Limb (tissue), 2 donors: ENCODE measurements around the gene APP.

Experiments used
- DNase-seq, 2 donors: peaks; one replicate each; pipeline ENCODE4 v3.0.0-alpha.2; 2016; ENCODE audit errors: extremely low spot score in 2 of 2

APP gene

DNA sequence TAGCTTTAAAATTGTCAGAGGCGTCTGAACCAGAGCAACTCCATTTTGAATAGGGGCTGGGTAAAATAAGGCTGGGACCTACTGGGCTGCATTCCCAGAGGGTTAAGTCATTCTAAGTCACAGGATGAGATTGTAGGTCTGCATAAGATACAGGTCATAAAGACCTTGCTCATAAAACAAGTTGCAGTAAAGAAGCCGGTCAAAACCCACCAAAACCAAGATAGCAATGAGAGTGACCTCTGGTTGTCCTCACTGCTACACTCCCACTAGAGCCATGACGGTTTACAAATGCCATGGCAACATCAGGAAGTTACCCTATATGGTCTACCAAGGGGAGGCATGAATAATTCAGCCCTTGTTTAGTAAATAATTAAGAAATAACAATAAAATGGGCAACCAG lies 292.2 kb downstream of the APP start:
- no peak for DNase-seq

GRCh38 chr21:25872271-25872670 lies 298.3 kb downstream of the APP start:
- no peak for DNase-seq

GRCh38 chr21:25871566-25871965 lies 299.0 kb downstream of the APP start:
- DNase-seq = no peak

- no peak for DNase-seq
Observed at GRCh38 chr21:25870084-25870483, 300.5 kb downstream of the APP start.

GRCh38 chr21:25867061-25867460 lies 303.5 kb downstream of the APP start:
- no peak for DNase-seq

DNA sequence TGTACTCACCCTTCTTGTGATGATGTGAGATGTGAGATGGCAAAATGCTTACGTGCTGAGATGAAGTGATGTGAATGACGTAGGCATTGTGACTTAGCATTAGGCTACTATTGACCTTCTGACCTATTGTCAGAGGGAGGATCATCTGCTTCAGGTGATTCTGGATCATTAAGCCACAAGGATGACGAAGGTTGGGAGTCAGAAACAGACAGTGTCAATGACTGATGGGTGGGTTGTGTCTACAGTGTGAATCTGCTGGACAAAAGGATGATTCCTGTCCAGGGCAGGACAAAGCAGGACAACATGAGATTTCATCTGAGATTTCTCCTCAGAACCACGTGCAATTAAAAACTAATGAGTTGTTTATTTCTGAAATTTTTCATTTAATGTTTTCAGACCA lies 306.8 kb downstream of the APP start:
- DNase-seq = no peak

GRCh38 chr21:25863031-25863430 lies 307.5 kb downstream of the APP start:
- no peak for DNase-seq

DNA sequence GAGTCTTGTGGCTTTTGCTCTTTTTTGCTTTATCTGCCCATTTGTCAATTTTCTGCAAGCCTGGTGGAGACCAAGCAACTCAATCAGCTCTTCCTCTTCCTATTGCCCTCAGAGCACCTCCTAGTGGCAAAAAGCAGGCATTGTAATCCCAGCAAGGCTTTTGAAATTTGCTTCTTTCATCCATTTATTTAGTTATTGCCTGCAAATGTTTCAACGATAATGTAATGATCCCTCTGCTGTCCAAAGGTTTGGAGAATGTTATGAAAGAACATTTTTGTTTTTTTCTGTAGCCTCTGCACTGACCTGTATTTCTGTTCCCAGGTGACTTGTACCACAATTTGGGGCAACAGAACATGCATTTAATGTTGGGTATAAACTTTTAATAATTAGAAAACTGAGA lies 308.0 kb downstream of the APP start:
- DNase-seq = no peak

- no peak for DNase-seq
Observed at GRCh38 chr21:25862112-25862511, 308.5 kb downstream of the APP start.

- no peak for DNase-seq
Observed at GRCh38 chr21:25859235-25859929, 311.2 kb downstream of the APP start.

DNA sequence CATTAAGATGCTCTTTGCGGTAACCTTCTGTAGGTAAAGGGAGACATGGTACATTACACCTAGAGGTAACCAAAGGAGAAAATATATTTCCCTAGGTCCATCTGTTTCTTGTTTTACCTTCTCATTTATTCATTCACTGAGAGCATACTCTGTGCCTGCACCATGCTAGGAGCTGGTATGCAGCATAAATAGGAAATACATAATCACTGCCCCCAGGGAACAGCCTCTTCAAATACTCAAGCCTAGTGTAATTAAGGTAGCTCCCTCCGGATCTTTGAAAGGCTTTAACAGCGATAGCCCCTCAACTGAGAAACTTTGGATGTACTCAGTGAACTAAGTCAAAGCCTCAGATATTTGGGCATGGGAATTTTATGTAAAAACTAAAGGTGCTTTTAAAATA lies 312.2 kb downstream of the APP start:
- DNase-seq = no peak

DNA sequence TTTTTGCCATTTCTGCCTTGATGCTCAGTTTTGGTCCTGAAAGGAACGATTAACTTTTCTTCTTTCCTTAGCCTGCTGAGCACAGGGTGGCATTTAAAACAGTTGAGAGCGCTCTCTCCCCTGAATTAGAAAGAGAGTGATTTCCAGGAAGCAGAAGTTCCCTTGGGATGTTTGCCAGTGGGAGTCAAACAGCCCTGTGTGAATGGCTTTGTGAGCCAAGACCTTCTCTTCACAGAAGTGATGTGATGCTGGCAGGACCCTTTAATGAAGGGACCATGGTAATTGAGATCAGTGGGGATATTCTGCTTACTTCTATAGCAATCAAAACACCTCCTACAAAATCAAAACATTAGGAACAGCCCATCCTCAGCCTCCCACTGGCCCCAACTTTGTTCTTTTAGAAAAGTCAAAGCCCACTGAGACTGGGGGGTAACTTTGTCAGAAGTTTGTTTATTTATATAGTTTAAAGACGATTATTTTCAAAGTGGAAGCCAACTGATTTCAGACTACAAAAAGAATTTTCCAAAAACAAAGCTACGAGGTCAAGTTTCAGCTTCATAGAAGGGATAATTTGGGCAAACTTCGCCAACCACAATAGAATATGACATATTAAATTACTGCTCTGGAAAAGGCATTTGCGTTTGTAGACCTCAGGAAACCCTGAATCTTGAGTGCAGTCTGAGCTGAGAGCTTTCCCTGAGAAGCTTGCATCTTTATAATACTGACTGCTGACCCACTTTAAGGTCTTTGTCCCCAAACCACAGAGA lies 313.1 kb downstream of the APP start:
- DNase-seq = no peak

GRCh38 chr21:25855576-25855975 lies 315.0 kb downstream of the APP start:
- DNase-seq = no peak

- no peak for DNase-seq
Observed at GRCh38 chr21:25850126-25850842, 320.3 kb downstream of the APP start.

DNA sequence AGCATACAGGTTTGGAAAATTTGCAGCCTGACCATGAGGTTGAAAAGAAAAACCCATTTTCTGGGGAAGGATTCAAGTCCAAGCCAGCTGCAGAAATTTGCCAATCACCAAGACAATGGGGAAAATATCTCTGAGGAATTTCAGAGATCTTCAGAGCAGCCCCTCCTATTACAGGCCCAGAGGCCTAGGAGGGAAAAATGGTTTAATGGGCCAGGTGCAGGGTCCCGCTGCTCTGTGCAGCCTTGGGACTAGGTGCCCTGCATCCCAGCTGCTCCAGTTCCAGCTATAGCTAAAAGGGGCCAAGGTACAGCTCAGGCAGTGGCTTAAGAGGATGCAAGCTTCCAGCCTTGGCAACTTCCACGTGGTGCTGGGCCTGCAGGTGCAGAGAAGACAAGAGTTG lies 322.3 kb downstream of the APP start:
- no peak for DNase-seq

DNA sequence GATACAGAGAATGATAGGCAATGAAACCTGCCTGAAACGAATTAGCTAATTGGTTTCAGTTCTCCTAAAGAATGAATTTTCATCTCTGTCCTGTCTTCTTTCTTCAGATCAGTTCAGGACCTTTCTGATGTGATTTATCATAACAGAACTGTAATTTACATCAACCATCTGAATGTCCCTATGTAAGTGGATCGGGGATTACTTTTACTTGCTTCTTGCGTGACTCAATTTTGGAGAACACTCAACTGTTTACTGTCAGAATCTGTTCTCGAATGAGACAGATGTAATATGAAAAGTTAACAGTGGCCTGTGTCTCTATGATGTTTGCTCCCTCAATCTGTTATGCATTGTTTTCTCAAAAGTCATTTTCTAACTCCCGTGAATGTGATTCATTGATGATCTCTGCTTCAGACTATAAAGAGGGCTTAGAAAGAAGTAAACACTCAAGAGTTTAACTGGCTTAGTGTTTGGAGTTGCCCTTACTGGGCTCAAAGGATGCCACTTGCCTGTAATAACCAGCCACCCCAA lies 324.8 kb downstream of the APP start:
- DNase-seq = no peak

GRCh38 chr21:25842925-25843324 lies 327.6 kb downstream of the APP start:
- no peak for DNase-seq

GRCh38 chr21:25838809-25839208 lies 331.8 kb downstream of the APP start:
- DNase-seq = no peak

GRCh38 chr21:25837533-25838265 lies 332.9 kb downstream of the APP start:
- DNase-seq = peak in 1 of 2 donors; percentile 36

- DNase-seq = no peak
Observed at GRCh38 chr21:25836396-25836795, 334.2 kb downstream of the APP start.

- no peak for DNase-seq
Observed at GRCh38 chr21:25834381-25834780, 336.2 kb downstream of the APP start.
